GM18858 (cell line): ENCODE measurements around the gene PTPRO.
A peak's percentile ranks its signal among the peaks of the same experiment; 100 is the strongest.

Source experiments
- ATAC-seq: cut with Tn5 transposase; IDR thresholded peaks from one replicate; pipeline ENCODE4 v1.9.1; 2021; ENCODE audit not compliant: unreplicated experiment

The PTPRO gene

DNA sequence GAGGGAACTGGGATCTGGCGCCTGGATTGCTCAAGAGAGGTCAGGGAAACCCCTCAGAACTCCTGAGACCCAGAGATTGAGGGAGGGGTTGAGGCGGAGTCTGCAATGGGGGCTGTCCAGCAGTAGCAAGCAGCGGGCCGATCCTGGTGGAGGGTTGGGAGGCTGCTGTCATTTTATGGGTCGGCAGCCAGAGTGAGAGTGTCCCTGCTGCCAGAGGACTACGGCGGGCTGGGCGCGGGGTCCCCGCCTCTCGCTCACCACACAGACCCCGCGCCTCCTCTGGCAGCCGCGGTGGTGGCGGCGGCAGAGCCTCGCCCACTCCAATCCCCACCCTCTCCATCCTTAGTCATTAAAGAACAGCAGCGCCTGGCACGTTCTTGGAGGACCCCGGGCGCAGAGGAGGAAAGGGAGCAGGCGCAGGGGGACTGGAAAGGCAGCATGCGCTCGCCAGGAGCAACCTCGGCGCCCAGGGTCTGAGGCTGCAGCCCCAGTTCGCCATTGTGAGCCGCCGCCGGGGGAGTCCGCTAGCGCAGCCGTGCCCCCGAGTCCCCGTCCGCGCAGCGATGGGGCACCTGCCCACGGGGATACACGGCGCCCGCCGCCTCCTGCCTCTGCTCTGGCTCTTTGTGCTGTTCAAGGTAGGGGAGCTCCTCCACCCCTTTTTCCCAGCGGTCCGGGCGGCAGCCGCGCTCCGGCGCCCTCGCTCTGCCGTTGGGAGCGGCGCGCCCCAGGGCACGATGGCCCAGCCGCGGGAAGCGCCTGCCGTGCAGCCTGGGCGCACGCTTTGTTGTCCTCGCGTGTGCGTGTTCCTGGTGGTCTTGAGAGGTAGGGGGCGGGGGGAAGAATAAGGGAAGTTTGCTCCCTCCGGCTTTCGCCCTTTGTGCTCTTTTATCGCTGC is at the start of gene PTPRO:
PTPRO (plus strand) TSS at position 345 of the 898 bp plus-strand sequence.
- no peak for ATAC-seq

DNA sequence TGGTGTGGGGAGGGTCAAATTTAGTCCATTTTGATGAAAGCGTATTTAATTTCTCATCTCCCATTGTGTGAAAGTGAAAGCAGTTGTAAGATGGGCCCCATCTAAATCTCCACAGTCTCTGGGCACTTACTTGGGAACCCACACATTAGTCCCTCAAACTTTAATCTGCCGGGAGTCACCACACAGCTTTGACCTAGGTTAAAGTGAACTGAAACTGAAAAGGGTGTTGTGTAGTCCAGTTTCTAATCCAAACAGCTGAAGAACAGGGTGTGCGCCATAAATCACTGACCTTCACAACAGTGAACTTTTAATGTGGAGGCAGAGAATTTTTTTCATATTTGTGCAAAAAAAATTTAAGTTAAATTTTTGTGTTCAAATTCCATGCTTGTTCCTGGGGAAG is 48.4 kb upstream of the PTPRO start:
- ATAC-seq: no peak

- ATAC-seq: no peak
These were observed 47.7 kb upstream of the PTPRO start for GRCh38 chr12:15274561-15274967.

GRCh38 chr12:15276088-15276698 is 46.1 kb upstream of the PTPRO start:
- ATAC-seq: no peak

GRCh38 chr12:15278816-15279658 is 43.3 kb upstream of the PTPRO start:
- ATAC-seq: peak; percentile 74

GRCh38 chr12:15280930-15281329 is 41.4 kb upstream of the PTPRO start:
- no peak for ATAC-seq

- ATAC-seq: no peak
These were observed 33.1 kb upstream of the PTPRO start for GRCh38 chr12:15289192-15289591.

DNA sequence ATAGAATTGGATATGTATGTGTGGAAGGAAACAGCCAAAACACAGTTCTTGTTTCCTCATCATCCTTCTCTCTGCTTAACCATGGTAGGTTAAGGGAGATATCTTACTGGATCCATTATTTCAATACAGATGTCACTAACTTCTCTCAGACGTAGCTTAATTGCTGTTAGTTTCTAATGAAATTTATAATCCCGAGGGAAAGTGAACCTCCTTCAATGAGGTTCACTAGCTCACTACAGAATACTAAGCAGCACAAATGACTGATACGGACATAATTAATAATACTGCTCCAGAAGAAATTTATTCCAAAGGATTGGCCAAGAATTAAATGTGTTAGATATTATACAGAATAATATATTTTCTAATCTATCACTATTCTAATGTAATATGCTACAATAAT is 28.6 kb upstream of the PTPRO start:
- no peak for ATAC-seq

DNA sequence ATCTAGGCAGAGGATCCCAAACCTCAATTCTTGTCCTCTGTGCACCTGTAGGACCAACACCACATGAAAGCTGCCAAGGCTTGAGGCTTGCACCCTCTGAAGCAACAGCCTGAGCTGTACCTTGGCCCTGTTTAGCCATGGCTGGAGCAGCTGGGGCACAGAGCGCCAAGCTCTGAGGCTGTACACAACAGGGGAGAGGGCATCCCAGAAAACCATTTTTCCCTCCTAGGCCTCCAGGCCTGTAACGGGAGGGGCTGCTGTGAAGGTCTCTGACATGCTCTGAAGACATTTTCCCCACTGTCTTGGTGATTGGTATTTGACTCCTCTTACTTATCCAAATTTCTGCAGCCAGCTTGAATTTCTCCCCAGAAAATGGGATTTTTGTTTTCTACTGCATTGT is 22.4 kb upstream of the PTPRO start:
- no peak for ATAC-seq

DNA sequence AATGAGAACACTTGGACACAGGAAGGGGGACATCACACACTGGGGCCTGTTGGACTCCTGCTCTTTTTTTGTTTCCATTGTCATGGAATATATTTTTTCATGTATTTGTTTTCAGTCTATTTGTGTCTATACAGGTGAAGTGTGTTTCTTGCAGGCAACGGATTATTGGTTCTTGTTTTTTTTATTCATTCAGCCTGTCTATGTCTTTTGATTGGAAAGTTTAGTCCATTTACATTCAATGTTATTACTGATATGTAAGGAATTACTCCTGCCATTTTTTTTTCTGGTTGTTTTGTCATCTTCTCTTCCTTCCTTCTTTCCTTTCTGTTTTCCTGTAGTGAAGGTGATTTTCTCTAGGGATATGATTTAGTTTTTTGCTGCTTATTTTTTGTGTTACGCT is 18.0 kb upstream of the PTPRO start:
- ATAC-seq: no peak

GRCh38 chr12:15306605-15307004 is 15.7 kb upstream of the PTPRO start:
- ATAC-seq: no peak

DNA sequence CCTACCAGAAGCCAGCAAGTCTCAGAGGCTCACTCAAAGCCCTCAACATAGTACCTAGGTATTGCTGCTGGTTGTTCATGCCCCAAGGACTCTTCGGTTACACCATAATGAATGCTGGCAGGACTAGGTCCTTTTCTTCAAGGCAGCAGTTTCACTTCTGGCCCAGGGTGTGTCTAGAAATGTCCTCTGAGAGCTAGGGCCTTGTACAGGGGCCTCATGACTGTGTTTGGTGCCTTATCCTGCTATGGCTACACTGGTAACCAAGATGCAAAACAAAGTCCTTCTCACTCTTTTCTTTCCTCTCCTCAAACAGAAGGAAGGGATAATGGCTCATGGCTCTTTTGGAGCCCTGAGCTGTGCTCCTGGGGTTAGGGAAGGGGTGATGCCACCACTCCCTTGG is 15.2 kb upstream of the PTPRO start:
- ATAC-seq: no peak

DNA sequence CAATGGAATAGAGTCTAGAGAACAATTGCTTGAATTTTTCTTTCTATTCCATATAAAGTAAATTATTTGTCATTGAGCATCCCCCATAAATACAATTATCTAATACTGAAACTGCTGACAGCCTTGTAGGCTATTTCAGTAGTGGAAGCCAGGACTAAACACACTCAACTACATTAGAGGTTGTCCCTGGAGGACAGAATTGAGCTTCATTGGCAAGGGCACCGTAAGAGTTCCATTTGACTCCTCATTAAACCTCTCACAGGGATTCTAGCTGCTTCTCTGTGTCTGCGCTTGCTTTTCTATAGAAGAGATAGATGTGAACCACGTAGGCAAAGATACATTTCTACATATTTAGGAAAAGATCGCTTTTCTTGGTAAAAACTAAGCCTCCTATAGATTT is 3.5 kb upstream of the PTPRO start:
- no peak for ATAC-seq

DNA sequence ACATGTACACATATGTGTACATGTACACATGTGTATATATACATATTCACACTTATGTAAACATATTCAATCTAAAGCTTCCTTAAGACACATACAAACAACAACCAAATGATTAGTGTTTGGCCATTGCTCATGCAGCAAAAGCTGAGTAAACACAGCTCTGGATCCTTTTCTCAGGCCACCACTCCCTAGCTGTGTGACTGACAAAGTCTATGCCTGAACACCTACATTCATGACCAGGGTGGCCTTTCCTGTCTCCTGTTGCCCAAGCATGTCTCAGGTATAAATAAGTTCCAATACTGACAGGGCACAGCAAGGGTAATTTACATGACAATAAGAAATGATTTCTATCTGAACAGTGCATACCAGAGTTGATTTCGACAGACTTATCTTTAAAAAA is 1.4 kb upstream of the PTPRO start:
- ATAC-seq: no peak

DNA sequence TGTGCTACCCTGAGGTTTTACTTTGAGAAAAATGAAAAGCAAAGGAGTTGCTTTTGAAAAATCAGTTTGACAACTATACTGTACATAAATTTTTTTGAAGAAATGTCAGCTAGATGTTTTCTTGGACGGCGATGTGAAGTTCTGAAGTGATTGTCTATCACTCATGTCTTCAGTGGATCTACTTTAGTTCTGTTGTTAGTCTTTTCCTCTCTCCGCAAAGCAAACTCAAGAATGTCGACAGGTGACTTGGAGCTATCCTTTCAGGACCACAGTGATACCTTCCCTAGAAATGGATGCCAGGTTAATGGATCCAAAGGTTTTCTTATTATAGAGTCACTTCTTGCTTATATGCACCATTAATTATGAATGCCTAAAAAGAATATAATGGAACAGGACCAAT is 1.2 kb downstream of the PTPRO start:
- ATAC-seq: no peak

DNA sequence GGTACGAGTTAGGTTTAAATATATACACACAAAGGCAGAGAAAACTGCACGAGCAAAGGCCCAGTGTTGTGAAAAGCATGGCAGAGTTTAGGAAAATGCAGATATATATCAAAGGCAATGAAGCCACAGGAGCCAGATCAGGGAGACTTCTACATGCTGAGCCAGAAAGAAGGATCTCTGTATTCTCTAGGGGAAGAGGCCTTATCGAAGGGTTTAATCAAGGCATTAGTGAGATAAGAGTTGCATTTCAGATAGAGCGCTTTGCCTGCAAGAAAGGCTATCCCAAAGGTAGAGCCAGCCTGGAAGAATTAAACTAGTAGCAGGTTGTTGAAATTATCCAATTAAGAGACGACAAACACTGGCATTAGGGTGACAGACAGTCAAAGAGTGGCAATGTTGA is 7.6 kb downstream of the PTPRO start:
- ATAC-seq: no peak

DNA sequence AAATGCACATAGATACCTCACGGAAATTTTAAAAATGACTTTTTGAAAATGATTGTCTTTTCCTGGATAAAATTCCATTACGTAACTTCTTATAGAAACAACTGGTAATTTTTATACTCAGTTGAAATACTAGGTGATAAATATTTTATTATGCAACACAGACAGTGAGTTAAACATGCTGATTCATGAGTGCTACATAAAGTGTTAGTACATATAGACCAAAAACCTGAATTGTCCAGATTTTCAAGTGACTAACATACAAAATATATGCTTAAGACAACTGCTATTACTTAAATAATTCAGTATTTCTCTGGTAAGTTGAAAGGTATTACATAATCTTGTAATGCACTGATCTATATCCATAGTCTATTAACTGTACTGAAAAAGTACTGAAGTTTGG is 11.9 kb downstream of the PTPRO start:
- no peak for ATAC-seq

- no peak for ATAC-seq
These were observed 13.7 kb downstream of the PTPRO start for GRCh38 chr12:15335959-15336358.

DNA sequence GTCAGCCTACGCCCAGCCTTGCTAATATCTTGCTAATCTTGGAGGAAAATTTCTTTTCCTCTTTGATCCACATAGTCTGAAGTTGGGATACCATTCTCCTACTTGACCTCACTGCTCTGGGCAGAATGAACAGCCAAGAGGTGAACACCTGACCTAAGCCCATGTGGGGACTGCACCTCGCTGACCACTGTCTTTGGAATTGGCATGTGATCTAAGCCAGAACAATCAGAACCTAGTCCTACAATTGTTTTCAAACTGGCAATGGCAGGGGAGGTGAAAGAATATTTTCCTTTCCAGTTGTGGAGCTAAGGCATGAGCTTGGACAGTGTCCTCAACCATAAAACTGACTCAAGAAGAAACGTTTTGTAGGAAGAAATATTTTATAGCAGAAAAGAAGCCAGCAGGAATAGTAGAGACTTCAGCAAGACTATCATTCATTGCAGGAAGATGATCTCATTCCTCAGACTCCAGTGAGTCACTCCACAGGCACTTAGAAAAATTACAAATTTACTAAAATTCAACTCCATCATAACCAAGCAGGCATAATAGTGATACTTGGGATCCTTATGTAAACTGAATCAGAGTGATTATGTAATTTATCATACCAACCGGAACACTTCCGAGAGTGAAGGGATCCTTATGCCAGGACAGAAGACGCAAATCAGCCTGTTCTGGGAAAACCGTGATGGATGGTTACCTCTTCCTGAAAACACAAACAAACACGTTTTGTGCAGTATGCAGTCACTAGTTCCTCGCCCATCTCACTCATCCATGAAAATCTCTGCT is 14.7 kb downstream of the PTPRO start:
- ATAC-seq: no peak

DNA sequence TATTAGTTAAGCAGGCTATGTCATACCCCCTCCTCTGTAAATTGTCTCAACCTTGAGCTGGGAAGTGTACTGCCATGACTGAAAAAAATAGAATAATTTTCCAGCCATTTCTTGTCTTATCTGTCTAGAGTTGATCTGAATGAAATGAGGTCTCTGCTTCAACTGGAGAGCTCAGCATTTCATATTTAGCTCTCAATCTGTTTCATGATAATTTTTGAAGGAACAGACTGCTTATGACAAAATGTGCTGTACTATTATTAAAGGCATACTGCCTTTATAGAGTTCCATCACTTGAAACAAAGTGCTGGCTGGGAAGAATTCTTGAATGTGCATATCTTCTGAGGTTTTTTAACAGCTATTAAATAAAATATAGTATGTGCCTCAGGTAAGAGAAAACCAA is 19.1 kb downstream of the PTPRO start:
- ATAC-seq: no peak

- no peak for ATAC-seq
These were observed 22.3 kb downstream of the PTPRO start for GRCh38 chr12:15344561-15344960.
